Measurements from ENCODE around the gene NIF3L1. TPM values are rescaled to one million over a fixed set of nuclear protein-coding genes. Genes with fewer than 3 reads are reported as not detected.
A peak's percentile ranks its signal among the peaks of the same experiment; 100 is the strongest.

The NIF3L1 gene, protein sequence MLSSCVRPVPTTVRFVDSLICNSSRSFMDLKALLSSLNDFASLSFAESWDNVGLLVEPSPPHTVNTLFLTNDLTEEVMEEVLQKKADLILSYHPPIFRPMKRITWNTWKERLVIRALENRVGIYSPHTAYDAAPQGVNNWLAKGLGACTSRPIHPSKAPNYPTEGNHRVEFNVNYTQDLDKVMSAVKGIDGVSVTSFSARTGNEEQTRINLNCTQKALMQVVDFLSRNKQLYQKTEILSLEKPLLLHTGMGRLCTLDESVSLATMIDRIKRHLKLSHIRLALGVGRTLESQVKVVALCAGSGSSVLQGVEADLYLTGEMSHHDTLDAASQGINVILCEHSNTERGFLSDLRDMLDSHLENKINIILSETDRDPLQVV
- total RNA-seq = 10 to 100 TPM; 19.0 to 19.1 TPM
- long read RNA-seq, donor 1, partial matches to known transcripts = 1 of 4 reads
- long read RNA-seq, donor 1, other reads (novel, unspliced or antisense) = 2 of 4 reads
- long read RNA-seq, donor 2, transcript NIF3L1-202 (7 exons, 1,680 nt) = major isoform, 6 of 35 reads
- long read RNA-seq, donor 2, partial matches to known transcripts = 3 of 35 reads
- long read RNA-seq, donor 2, other reads (novel, unspliced or antisense) = 25 of 35 reads

DNA sequence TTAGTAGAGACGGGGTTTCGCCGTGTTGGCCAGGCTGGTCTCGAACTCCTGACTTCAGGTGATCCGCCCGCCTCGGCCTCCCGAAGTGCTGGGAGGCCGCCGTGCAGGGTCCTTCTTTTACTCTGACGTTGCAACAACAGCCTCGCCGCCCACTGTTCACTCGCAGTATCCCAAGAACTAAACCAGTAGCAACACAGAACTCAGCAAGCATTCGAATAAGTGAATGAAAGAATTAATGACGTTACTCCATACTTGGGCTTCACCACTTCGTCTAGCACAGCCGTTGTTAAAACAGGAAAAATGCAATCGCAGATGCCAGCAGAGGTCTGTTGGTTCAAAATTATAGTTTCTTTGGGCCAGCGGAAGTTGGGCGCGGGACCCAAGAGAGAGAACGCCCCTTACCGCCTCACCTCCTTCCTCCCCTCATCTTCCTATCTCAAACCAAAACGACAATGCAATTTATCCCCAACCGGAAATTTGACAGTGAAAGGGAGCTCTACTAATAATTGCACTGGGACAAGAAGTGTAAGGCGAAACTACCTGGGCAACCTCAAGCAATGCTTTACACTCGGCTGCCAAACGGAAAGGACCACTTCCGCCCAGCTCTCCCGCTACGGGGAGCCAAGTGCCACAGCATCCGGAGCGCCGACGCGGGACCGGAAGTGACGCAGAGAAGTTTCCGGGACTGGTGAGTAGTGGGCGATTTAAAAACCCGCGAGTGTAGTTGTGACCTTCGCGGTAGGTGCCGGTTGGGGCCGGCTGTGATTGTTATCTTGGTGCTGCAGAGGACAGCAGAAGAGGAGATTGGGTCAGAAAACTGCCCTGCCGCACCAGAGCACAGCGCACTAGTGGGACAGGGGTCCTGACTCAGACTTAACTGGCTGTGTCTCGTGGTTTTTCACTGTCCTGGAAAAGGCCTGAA lies at the start of gene NIF3L1, which contains the start of gene PPIL3:
Gene NIF3L1 (plus strand): TSS at position 668 of the 922 bp plus-strand sequence. CDS start 2,573 bp downstream, outside the sequence.
Gene PPIL3 (minus strand): TSS at position 374 of the 922 bp plus-strand sequence. CDS start 1,462 bp downstream, outside the sequence.
- DNase-seq (ENCODE audit: low spot score) = peak; percentile 99
- intact Hi-C loops (cut with DNase I) = no loop called here

GRCh38 chr2:200839513-200839912 lies 49.7 kb upstream of the NIF3L1 start:
- intact Hi-C loops (cut with DNase I) = no loop called here
- DNase-seq (ENCODE audit: low spot score) = no peak

GRCh38 chr2:200843993-200844948 lies 44.9 kb upstream of the NIF3L1 start:
- DNase-seq (ENCODE audit: low spot score) = peak; percentile 78
- intact Hi-C loops (cut with DNase I) = no loop called here

- intact Hi-C loops (cut with DNase I) = no loop called here
- DNase-seq (ENCODE audit: low spot score) = no peak
These were observed 44.0 kb upstream of the NIF3L1 start for GRCh38 chr2:200845194-200845593.

GRCh38 chr2:200845669-200846325 lies 43.4 kb upstream of the NIF3L1 start:
- intact Hi-C loops (cut with DNase I) = no loop called here
- no peak for DNase-seq (ENCODE audit: low spot score)

GRCh38 chr2:200847269-200847668 lies 41.9 kb upstream of the NIF3L1 start:
- DNase-seq (ENCODE audit: low spot score) = no peak
- intact Hi-C loops (cut with DNase I) = no loop called here

GRCh38 chr2:200847939-200848338 lies 41.2 kb upstream of the NIF3L1 start:
- intact Hi-C loops (cut with DNase I) = no loop called here

DNA sequence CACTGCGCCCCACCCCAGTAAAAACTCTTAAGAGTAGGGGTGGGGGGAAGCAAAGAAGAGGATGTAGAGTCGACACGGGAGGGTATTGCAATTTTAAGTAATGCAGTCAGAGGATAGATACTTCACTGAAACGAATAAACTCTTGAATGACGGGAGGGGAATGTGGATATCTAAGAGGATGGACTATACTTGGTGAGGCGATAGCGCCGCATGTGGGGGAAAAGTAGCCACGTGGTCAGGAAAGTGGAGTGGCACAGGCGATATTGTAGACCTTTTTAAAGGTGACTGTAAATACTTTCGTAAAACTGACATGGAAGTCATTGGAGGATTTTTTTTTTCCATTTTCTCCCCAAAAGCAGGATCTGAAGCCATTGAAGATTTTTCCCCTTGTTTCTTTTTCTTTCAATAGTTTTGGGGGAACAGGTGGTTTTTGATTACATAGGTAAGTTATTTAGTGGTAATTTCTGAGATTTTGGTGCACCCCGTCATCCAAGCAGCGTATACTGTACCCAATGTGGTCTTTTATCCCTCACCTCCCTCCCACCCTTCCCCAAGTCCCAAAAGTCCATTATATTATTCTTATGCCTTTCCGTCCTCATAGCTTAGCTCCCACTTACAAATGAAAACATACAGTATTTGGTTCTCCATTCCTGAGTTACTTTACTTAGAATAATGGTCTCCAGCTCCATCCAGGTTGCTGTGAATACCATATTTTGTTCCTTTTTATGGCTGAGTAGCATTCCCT lies 38.5 kb upstream of the NIF3L1 start:
- intact Hi-C loops (cut with DNase I) = no loop called here
- DNase-seq (ENCODE audit: low spot score) = no peak

More at GRCh38 chr2:200847939-200848338, 41.2 kb upstream of the NIF3L1 start:
- DNase-seq (ENCODE audit: low spot score) = no peak

DNA sequence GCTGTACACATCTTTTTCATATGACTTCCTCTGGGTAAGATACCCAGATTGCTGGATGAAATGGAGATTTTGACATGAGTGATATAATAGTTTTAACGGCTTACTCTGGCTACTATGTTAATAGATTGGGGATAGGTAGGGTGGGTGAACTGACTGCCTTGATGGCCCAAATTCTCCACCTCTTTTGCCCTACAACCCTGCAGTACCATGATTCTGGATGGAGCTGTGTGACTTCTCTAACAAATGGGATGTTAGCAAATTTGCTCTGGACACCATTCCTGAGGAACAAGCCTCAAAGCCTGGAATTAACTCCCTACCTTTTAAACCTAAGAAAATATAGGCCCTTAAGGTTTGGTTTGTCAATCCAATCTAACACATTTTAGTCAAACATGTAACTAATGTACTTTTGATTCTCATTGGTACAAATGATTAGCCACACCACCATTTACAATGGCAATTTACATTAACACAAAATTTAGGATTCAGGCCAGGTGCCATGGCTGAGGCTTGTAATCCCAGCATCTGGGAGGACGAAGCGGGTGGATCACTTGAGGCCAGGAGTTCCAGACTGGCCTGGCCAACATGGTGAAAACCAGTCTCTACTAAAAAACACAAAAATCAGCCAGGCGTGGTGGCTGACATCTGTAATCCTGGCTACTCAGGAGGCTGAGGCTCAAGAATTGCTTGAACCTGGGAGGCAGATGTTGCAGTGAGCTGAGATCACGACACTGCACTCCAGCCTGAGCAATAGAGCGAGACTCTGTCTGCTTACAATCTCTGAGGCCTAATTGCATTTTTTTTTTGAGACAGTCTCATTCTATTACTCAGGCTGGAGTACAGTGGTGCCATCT lies 37.5 kb upstream of the NIF3L1 start:
- DNase-seq (ENCODE audit: low spot score) = no peak
- intact Hi-C loops (cut with DNase I) = no loop called here

GRCh38 chr2:200852605-200853004 lies 36.6 kb upstream of the NIF3L1 start:
- no peak for DNase-seq (ENCODE audit: low spot score)
- intact Hi-C loops (cut with DNase I) = no loop called here

DNA sequence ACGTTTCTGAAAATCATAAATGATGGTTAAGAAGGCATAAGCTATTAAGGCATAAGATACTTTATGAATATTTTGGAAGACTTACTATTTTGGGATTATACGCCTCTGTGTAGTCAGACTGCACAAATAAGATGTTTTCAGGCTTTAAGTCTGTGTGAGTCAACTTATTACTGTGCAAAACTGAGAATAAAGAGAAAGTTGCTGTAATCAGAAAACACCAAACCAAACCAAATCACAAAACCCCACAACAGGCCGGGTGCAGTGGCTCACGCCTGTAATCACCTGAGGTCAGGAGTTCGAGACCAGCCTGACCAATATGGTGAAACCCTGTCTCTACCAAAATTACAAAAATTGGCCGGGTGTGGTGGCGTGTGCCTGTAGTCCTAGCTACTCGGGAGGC lies 32.4 kb upstream of the NIF3L1 start:
- intact Hi-C loops (cut with DNase I) = no loop called here
- DNase-seq (ENCODE audit: low spot score) = no peak

- intact Hi-C loops (cut with DNase I) = loop anchor here in 1 of 2 donors (5.0 kb wide), 1 partner anchor 48 kb away; the partner anchor contains the start of gene BZW1
- DNase-seq (ENCODE audit: low spot score) = no peak
These were observed 28.9 kb upstream of the NIF3L1 start for GRCh38 chr2:200860092-200860795.

DNA sequence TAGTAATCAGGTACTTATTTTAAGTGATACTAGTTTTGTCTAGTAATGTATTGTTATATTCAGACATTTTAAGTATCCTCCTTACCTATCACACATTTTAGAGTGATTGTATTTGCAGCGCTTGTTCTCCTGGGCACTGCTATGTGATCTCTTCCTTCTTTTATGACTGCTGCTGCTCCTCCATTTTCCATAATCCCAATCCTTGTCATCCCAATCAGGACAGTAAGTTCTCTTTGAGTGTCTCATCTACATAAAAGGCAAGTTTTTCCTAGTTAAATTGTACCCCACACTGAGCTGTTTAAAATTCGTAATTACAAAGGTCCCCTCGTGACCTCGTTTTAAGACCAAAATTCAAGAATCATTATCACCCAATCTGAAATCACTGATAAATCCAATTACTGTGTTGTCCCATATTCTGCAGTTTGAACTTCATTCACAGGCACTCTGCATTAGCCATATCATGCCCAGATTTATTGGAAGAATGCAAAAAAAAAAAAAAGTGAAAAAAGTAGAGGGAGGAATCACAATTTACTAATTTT lies 27.5 kb upstream of the NIF3L1 start:
- intact Hi-C loops (cut with DNase I) = loop anchor here in 1 of 2 donors (5.0 kb wide), 1 partner anchor 49 kb away; the partner anchor contains the start of gene BZW1
- no peak for DNase-seq (ENCODE audit: low spot score)

GRCh38 chr2:200862532-200863000 lies 26.6 kb upstream of the NIF3L1 start:
- intact Hi-C loops (cut with DNase I) = loop anchor here in 1 of 2 donors (5.0 kb wide), 1 partner anchor 50 kb away; the partner anchor contains the start of gene BZW1
- DNase-seq (ENCODE audit: low spot score) = no peak

DNA sequence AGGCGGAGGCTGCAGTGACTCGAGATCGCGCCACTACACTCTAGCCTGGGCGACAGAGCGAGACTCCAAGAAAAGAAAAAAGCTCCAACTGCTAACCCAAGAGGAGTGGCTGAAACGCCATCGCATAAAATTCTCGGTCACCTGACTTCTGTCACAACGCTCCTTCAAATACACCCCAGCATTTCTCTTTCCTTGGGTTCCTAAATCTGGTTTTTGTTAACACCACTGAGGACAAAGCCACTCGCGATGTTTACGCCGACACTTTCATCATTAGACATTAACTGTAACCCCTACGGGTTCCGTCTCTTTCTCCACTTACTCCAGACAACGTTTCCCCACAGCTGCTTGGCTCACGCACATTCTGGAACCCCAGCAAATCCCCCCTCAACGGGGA lies 25.4 kb upstream of the NIF3L1 start:
- intact Hi-C loops (cut with DNase I) = loop anchor here in 1 of 2 donors (5.0 kb wide), 1 partner anchor 51 kb away; the partner anchor contains the start of gene BZW1
- no peak for DNase-seq (ENCODE audit: low spot score)

Data from posterior vena cava (tissue), 2 donors.